SK-N-SH treated with all-trans-retinoic acid at 6 μM for 48 hours (cell line): ENCODE data around the gene HADH.

Source experiments
- ATAC-seq: fragments of 200-7000 bp; cut with Tn5 transposase; 3 replicates; pipeline ENCODE4 v1.9.1; 2020; ENCODE audit warnings: mild to moderate bottlenecking, moderate library complexity
- BACH2 ChIP-seq: fragments of 250-450 bp; sonication (Bioruptor Pico); IDR thresholded peaks from 2 replicates; pipeline ENCODE4 v1.9.0; 2021; ENCODE audit warnings: mild to moderate bottlenecking, borderline replicate concordance
- ESRRG ChIP-seq: fragments of 250-450 bp; sonication (Bioruptor Pico); IDR thresholded peaks from 2 replicates; pipeline ENCODE4 v1.6.1; 2021; ENCODE audit warnings: mild to moderate bottlenecking
- GLIS3 ChIP-seq: fragments of 250-450 bp; sonication (Bioruptor Pico); IDR thresholded peaks from 2 replicates; pipeline ENCODE4 v1.5.0; 2020; ENCODE audit warnings: mild to moderate bottlenecking, moderate library complexity
- ISL1 ChIP-seq: fragments of 250-450 bp; sonication (Bioruptor Pico); IDR thresholded peaks from 2 replicates; pipeline ENCODE4 v2.1.2; 2022; ENCODE audit warnings: mild to moderate bottlenecking, moderate library complexity
- OSR1 ChIP-seq: fragments of 250-450 bp; sonication (Bioruptor Pico); IDR thresholded peaks from 2 replicates; pipeline ENCODE4 v1.8.0; 2022; ENCODE audit warnings: moderate library complexity, mild to moderate bottlenecking, inconsistent platforms
- PPARA ChIP-seq: fragments of 250-450 bp; sonication (Bioruptor Pico); IDR thresholded peaks from 2 replicates; pipeline ENCODE4 v1.5.0; 2020; ENCODE audit warnings: mild to moderate bottlenecking, borderline replicate concordance
- RARB ChIP-seq: fragments of 250-450 bp; sonication (Bioruptor Pico); IDR thresholded peaks from 2 replicates; pipeline ENCODE4 v1.8.0; 2021; ENCODE audit warnings: mild to moderate bottlenecking, moderate library complexity
- SNAI2 ChIP-seq: fragments of 250-450 bp; sonication (Bioruptor Pico); IDR thresholded peaks from 2 replicates; pipeline ENCODE4 v1.5.0; 2020; ENCODE audit warnings: mild to moderate bottlenecking, moderate library complexity
- TCF4 ChIP-seq: fragments of 250-450 bp; sonication (Bioruptor Pico); IDR thresholded peaks from 2 replicates; pipeline ENCODE4 v1.8.0; 2021; ENCODE audit warnings: mild to moderate bottlenecking, moderate library complexity, borderline replicate concordance
- TOX ChIP-seq: fragments of 250-450 bp; sonication (Bioruptor Pico); IDR thresholded peaks from 2 replicates; pipeline ENCODE4 v1.8.0; 2021; ENCODE audit warnings: mild to moderate bottlenecking, moderate library complexity, borderline replicate concordance
- ZFP3 ChIP-seq: fragments of 250-450 bp; sonication (Bioruptor Pico); IDR thresholded peaks from 2 replicates; pipeline ENCODE4 v1.5.0; 2020; ENCODE audit warnings: mild to moderate bottlenecking, moderate library complexity
- ZNF565 ChIP-seq: fragments of 450-650 bp; formaldehyde crosslinking; conservative IDR thresholded peaks from 2 replicates; pipeline ENCODE4 v1.5.0; 2020; ENCODE audit warnings: low read depth, mild to moderate bottlenecking, moderate library complexity
- ZNF70 ChIP-seq: fragments of 450-650 bp; formaldehyde crosslinking; IDR thresholded peaks from 2 replicates; pipeline ENCODE4 v1.5.0; 2020; ENCODE audit warnings: mild to moderate bottlenecking, moderate library complexity
- ZNF8 ChIP-seq: fragments of 450-650 bp; formaldehyde crosslinking; IDR thresholded peaks from 2 replicates; pipeline ENCODE4 v1.5.0; 2020; ENCODE audit warnings: mild to moderate bottlenecking, moderate library complexity
- TF ChIP-seq, protein P1 (sequence below): fragments of 250-450 bp; sonication (Bioruptor Pico); IDR thresholded peaks from 2 replicates; pipeline ENCODE4 v1.5.0; 2020; ENCODE audit warnings: mild to moderate bottlenecking, moderate library complexity
- TF ChIP-seq, protein P2 (sequence below): fragments of 250-450 bp; sonication (Bioruptor Pico); IDR thresholded peaks from 2 replicates; pipeline ENCODE4 v1.8.0; 2020; ENCODE audit warnings: mild to moderate bottlenecking, moderate library complexity, borderline replicate concordance
- TF ChIP-seq, protein P3 (sequence below): fragments of 250-450 bp; sonication (Bioruptor Pico); IDR thresholded peaks from 2 replicates; pipeline ENCODE4 v1.8.0; 2021; ENCODE audit warnings: low read depth, mild to moderate bottlenecking, moderate library complexity, borderline replicate concordance
- TF ChIP-seq, protein P4 (sequence below): fragments of 250-450 bp; sonication (Bioruptor Pico); IDR thresholded peaks from 2 replicates; pipeline ENCODE4 v1.5.1; 2021; ENCODE audit warnings: mild to moderate bottlenecking, moderate library complexity
- TF ChIP-seq, protein P5 (sequence below): fragments of 250-450 bp; sonication (Bioruptor Pico); IDR thresholded peaks from 2 replicates; pipeline ENCODE4 v1.5.1; 2020; ENCODE audit warnings: low read depth, mild to moderate bottlenecking, moderate library complexity

HADH gene

DNA sequence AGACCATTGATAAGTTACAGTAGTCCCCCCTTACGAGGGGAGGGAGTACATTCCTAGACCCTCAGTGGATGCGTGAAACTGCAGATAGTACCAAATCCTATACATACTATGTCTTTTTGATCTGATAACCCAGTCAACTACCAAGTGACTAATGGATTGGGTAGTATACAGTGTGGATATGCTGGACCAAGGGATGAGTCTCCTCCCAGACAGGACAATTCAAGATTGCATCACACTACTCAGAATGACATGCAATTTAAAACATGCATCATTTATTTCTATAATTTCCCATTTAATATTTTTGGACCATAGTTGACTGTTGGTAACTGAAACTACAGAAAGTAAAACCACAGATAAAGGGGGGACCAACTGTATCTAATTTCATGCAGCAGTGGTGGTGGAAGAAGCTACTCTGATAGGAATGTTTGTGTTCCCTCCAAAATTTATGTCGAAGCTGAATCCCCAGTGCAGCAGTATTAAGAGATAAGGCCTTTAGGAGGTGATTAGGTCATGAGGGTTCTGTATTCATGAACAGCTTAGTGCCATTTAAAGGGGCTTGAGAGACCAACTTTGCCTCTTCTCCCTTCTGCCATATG, 11.9 kb downstream of the HADH start:
- ATAC-seq: no peak
- TF ChIP-seq, protein P1, sequence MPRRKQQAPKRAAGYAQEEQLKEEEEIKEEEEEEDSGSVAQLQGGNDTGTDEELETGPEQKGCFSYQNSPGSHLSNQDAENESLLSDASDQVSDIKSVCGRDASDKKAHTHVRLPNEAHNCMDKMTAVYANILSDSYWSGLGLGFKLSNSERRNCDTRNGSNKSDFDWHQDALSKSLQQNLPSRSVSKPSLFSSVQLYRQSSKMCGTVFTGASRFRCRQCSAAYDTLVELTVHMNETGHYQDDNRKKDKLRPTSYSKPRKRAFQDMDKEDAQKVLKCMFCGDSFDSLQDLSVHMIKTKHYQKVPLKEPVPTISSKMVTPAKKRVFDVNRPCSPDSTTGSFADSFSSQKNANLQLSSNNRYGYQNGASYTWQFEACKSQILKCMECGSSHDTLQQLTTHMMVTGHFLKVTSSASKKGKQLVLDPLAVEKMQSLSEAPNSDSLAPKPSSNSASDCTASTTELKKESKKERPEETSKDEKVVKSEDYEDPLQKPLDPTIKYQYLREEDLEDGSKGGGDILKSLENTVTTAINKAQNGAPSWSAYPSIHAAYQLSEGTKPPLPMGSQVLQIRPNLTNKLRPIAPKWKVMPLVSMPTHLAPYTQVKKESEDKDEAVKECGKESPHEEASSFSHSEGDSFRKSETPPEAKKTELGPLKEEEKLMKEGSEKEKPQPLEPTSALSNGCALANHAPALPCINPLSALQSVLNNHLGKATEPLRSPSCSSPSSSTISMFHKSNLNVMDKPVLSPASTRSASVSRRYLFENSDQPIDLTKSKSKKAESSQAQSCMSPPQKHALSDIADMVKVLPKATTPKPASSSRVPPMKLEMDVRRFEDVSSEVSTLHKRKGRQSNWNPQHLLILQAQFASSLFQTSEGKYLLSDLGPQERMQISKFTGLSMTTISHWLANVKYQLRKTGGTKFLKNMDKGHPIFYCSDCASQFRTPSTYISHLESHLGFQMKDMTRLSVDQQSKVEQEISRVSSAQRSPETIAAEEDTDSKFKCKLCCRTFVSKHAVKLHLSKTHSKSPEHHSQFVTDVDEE (CRISPR knock-in tag): no peak
- TF ChIP-seq ZNF70 (CRISPR knock-in tag): no peak
- no peak for TF ChIP-seq ZFP3 (CRISPR knock-in tag)
- TF ChIP-seq TOX (CRISPR knock-in tag): no peak
- TF ChIP-seq ZNF565 (CRISPR knock-in tag): no peak
- TF ChIP-seq PPARA (CRISPR knock-in tag): no peak
- TF ChIP-seq GLIS3: no peak
- no peak for TF ChIP-seq OSR1
- TF ChIP-seq, protein P2, sequence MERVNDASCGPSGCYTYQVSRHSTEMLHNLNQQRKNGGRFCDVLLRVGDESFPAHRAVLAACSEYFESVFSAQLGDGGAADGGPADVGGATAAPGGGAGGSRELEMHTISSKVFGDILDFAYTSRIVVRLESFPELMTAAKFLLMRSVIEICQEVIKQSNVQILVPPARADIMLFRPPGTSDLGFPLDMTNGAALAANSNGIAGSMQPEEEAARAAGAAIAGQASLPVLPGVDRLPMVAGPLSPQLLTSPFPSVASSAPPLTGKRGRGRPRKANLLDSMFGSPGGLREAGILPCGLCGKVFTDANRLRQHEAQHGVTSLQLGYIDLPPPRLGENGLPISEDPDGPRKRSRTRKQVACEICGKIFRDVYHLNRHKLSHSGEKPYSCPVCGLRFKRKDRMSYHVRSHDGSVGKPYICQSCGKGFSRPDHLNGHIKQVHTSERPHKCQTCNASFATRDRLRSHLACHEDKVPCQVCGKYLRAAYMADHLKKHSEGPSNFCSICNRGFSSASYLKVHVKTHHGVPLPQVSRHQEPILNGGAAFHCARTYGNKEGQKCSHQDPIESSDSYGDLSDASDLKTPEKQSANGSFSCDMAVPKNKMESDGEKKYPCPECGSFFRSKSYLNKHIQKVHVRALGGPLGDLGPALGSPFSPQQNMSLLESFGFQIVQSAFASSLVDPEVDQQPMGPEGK (CRISPR knock-in tag): no peak
- TF ChIP-seq, protein P3, sequence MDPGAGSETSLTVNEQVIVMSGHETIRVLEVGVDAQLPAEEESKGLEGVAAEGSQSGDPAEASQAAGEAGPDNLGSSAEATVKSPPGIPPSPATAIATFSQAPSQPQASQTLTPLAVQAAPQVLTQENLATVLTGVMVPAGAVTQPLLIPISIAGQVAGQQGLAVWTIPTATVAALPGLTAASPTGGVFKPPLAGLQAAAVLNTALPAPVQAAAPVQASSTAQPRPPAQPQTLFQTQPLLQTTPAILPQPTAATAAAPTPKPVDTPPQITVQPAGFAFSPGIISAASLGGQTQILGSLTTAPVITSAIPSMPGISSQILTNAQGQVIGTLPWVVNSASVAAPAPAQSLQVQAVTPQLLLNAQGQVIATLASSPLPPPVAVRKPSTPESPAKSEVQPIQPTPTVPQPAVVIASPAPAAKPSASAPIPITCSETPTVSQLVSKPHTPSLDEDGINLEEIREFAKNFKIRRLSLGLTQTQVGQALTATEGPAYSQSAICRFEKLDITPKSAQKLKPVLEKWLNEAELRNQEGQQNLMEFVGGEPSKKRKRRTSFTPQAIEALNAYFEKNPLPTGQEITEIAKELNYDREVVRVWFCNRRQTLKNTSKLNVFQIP (CRISPR knock-in tag): no peak
- TF ChIP-seq RARB (CRISPR knock-in tag): no peak
- TF ChIP-seq, protein P4, sequence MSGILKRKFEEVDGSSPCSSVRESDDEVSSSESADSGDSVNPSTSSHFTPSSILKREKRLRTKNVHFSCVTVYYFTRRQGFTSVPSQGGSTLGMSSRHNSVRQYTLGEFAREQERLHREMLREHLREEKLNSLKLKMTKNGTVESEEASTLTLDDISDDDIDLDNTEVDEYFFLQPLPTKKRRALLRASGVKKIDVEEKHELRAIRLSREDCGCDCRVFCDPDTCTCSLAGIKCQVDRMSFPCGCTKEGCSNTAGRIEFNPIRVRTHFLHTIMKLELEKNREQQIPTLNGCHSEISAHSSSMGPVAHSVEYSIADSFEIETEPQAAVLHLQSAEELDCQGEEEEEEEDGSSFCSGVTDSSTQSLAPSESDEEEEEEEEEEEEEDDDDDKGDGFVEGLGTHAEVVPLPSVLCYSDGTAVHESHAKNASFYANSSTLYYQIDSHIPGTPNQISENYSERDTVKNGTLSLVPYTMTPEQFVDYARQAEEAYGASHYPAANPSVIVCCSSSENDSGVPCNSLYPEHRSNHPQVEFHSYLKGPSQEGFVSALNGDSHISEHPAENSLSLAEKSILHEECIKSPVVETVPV (CRISPR knock-in tag): no peak
- TF ChIP-seq BACH2: no peak

DNA sequence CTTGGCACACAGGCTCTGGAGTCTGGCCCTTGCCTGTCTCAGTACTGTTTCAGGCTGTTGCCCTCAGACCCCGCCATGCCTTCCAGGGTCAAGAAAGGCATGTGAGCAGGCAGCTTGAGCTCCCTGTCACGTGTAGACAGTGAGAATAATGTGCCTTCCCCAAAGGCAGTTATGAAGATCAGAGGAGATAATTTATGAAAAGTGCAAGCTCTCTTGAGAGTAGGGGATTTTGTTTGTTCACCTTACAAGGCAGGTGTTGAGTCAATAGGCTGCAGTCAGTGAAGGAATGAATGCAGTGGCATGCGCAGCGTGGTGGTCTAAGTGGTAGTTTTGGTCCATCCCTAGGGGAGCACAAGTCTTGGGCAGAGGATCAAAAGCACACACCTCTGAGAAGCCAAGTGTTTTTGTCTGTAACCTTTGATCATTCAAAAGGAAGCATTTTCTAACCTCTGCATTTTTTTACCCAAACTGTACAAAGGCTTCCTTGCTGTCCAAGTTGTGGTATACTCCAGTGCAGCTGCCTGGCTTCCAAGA, 14.4 kb downstream of the HADH start:
- ATAC-seq: no peak
- TF ChIP-seq ZNF565 (CRISPR knock-in tag): no peak
- no peak for TF ChIP-seq ZNF70 (CRISPR knock-in tag)
- no peak for TF ChIP-seq TOX (CRISPR knock-in tag)
- TF ChIP-seq, protein P5, sequence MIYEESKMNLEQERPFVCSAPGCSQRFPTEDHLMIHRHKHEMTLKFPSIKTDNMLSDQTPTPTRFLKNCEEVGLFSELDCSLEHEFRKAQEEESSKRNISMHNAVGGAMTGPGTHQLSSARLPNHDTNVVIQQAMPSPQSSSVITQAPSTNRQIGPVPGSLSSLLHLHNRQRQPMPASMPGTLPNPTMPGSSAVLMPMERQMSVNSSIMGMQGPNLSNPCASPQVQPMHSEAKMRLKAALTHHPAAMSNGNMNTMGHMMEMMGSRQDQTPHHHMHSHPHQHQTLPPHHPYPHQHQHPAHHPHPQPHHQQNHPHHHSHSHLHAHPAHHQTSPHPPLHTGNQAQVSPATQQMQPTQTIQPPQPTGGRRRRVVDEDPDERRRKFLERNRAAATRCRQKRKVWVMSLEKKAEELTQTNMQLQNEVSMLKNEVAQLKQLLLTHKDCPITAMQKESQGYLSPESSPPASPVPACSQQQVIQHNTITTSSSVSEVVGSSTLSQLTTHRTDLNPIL (CRISPR knock-in tag): no peak
- TF ChIP-seq, protein P1 (CRISPR knock-in tag): no peak
- no peak for TF ChIP-seq ZNF8 (CRISPR knock-in tag)
- TF ChIP-seq BACH2: no peak
- TF ChIP-seq, protein P4 (CRISPR knock-in tag): no peak
- TF ChIP-seq, protein P3 (CRISPR knock-in tag): no peak
- no peak for TF ChIP-seq ISL1 (CRISPR knock-in tag)
- TF ChIP-seq GLIS3: no peak
- no peak for TF ChIP-seq OSR1
- TF ChIP-seq TCF4: no peak
- TF ChIP-seq PPARA (CRISPR knock-in tag): no peak
- no peak for TF ChIP-seq RARB (CRISPR knock-in tag)
- TF ChIP-seq ESRRG: no peak
- no peak for TF ChIP-seq SNAI2 (CRISPR knock-in tag)
- TF ChIP-seq, protein P2 (CRISPR knock-in tag): no peak
